Lower leg skin (tissue), 3 donors: ENCODE data around the gene DGKB.

Source experiments
- POLR2A ChIP-seq, 2 donors: fragments of 450-650 bp; IDR thresholded peaks; one replicate each; pipeline ENCODE4 v1.6.1; 2016 to 2017; ENCODE audit warnings: antibody characterized with exemption in 2 of 2, mild to moderate bottlenecking in 1 of 2, moderate library complexity in 1 of 2
- TF ChIP-seq, protein P1 (sequence below), 3 donors: fragments of 450-650 bp; IDR thresholded peaks; one replicate each; pipeline ENCODE4 v1.5.1; 2016; ENCODE audit warnings: antibody characterized with exemption in 3 of 3, mild to moderate bottlenecking in 3 of 3, moderate library complexity in 2 of 3

DNA sequence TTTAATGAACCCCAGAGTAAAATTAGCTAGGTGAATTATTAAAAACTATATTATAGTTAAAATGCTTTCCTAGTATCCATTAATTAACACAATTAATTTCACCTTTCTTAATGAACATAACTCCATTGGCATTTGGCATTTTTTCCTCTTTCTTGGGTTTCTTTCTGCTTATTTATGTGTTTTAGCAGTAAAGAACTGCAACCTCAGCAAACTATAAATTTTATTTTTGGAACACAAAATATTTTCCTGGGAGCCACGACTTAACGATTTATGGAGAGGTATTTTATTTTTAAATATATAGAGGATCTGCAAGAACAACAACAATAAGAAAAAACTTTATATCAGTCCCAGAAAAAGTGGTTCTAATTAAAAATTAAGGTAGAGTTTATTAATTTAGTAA lies 465.7 kb downstream of the DGKB start:
- TF ChIP-seq, protein P1, sequence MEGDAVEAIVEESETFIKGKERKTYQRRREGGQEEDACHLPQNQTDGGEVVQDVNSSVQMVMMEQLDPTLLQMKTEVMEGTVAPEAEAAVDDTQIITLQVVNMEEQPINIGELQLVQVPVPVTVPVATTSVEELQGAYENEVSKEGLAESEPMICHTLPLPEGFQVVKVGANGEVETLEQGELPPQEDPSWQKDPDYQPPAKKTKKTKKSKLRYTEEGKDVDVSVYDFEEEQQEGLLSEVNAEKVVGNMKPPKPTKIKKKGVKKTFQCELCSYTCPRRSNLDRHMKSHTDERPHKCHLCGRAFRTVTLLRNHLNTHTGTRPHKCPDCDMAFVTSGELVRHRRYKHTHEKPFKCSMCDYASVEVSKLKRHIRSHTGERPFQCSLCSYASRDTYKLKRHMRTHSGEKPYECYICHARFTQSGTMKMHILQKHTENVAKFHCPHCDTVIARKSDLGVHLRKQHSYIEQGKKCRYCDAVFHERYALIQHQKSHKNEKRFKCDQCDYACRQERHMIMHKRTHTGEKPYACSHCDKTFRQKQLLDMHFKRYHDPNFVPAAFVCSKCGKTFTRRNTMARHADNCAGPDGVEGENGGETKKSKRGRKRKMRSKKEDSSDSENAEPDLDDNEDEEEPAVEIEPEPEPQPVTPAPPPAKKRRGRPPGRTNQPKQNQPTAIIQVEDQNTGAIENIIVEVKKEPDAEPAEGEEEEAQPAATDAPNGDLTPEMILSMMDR (IDR thresholded peaks at IDR 0.05) = no peak
- TF ChIP-seq POLR2A (IDR thresholded peaks at IDR 0.05) = no peak
